NCI-H2107 (cell line): Measurements from ENCODE around the gene C1orf232.

Experiments
- DNase-seq: peaks from one replicate; lab custom pipeline; 2025; lab: John Stamatoyannopoulos, UW

The C1orf232 gene

GRCh38 chr1:26156285-26157038, 12.3 kb downstream of the C1orf232 start:
- DNase-seq = no peak

- no peak for DNase-seq
Observed at GRCh38 chr1:26155370-26156284, 13.1 kb downstream of the C1orf232 start.

- DNase-seq = no peak
Observed at GRCh38 chr1:26154750-26155149, 14.0 kb downstream of the C1orf232 start.

GRCh38 chr1:26153966-26154532, 14.7 kb downstream of the C1orf232 start:
- no peak for DNase-seq

- DNase-seq = no peak
Observed at GRCh38 chr1:26148887-26149286, 19.9 kb downstream of the C1orf232 start.

- DNase-seq = no peak
Observed at GRCh38 chr1:26145960-26146294, 22.8 kb downstream of the C1orf232 start.

- DNase-seq = peak; percentile 88
Observed at GRCh38 chr1:26145041-26145959, 23.5 kb downstream of the C1orf232 start.

GRCh38 chr1:26142159-26142558, 26.6 kb downstream of the C1orf232 start:
- DNase-seq = no peak

- no peak for DNase-seq
Observed at GRCh38 chr1:26138974-26139558, 29.7 kb downstream of the C1orf232 start.

- no peak for DNase-seq
Observed at GRCh38 chr1:26134466-26134865, 34.3 kb downstream of the C1orf232 start.

- no peak for DNase-seq
Observed at GRCh38 chr1:26132834-26133167, 36.0 kb downstream of the C1orf232 start.

- DNase-seq = no peak
Observed at GRCh38 chr1:26132128-26132833, 36.5 kb downstream of the C1orf232 start.

- DNase-seq = no peak
Observed at GRCh38 chr1:26130695-26131094, 38.1 kb downstream of the C1orf232 start.

- DNase-seq = no peak
Observed at GRCh38 chr1:26129778-26130177, 39.0 kb downstream of the C1orf232 start.

- no peak for DNase-seq
Observed at GRCh38 chr1:26127235-26128163, 41.3 kb downstream of the C1orf232 start.

- peak; percentile 95 for DNase-seq
Observed at GRCh38 chr1:26126321-26127084, 42.3 kb downstream of the C1orf232 start.

- no peak for DNase-seq
Observed at GRCh38 chr1:26125946-26126320, 42.8 kb downstream of the C1orf232 start.

- DNase-seq = no peak
Observed at GRCh38 chr1:26125382-26125781, 43.4 kb downstream of the C1orf232 start.
